ENCODE data around the gene FAM167B.

Gene FAM167B

GRCh38 chr1:32216566-32216965 is 30.5 kb upstream of the FAM167B start:
- Mint-ChIP-seq H3K4me3 (no peak overlapping the region), H3K9me3 (ENCODE audit: low read depth) (no peaks in the 10 kb centered on the region), H3K4me1 (ENCODE audit: low read depth) (peaks cover 16% of the 10 kb centered on the region), H3K27me3 (no peaks in the 10 kb centered on the region), H3K36me3 (no peaks in the 10 kb centered on the region), H3K27ac (no peak overlapping the region)

- no peaks in the 10 kb centered on the region for H3K27me3 Mint-ChIP-seq
- H3K27ac Mint-ChIP-seq: no peak overlapping the region
- H3K4me1 Mint-ChIP-seq (ENCODE audit: low read depth): peaks cover 26% of the 10 kb centered on the region
- H3K36me3 Mint-ChIP-seq: peaks cover 2% of the 10 kb centered on the region
- no peaks in the 10 kb centered on the region for H3K9me3 Mint-ChIP-seq (ENCODE audit: low read depth)
- no peak overlapping the region for H3K4me3 Mint-ChIP-seq
These were observed 28.0 kb upstream of the FAM167B start for GRCh38 chr1:32219022-32219421.

DNA sequence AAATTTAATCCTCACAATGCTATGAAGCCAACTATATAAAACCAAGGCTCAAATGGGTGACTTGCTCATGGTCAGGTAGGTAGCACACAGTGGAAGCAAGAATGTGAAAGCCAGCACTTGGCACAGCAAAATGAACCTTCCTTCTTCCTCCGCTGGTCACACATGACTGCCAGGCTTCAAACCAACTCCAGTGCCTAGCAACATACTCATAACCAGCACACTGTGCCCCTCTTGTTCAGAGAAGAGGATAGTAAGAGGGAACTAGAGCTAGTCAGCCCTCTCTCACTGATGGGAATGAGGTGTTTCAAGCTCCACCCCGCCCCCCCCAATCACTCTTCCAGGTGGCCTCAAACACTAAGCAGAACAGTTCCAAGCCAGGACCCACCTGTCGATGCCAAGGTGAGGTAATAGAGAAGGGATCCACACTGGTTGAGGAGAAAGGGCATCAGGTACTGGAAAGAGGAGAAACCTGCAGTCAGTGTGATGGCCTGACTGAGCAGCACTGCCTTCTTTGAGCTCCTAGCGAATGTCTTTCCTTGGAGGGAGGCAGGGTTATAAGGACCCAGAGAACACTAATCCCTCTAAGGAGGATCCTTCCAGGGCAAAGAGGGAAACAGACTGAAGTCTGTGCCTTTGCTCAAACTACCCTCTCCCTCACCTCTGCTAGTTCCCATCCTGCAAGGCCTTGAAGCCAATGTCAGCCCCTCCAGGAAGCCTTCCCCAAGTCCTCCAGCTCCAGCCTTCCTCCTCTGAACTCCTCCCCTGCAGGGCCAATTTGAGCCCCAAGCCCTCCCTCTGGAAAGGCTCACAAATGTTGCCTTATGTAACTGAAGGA is 26.1 kb upstream of the FAM167B start:
- Mint-ChIP-seq H3K36me3 (peaks cover 2% of the 10 kb centered on the region), H3K27me3 (no peaks in the 10 kb centered on the region), H3K4me3 (peak overlapping the region; percentile 97), H3K27ac (peak overlapping the region; percentile 70), H3K9me3 (ENCODE audit: low read depth) (no peaks in the 10 kb centered on the region), H3K4me1 (ENCODE audit: low read depth) (peaks cover 32% of the 10 kb centered on the region)

- Mint-ChIP-seq H3K36me3 (peaks cover 2% of the 10 kb centered on the region), H3K4me3 (peak overlapping the region; percentile 97), H3K27ac (peak overlapping the region; percentile 70), H3K9me3 (ENCODE audit: low read depth) (no peaks in the 10 kb centered on the region), H3K27me3 (no peaks in the 10 kb centered on the region), H3K4me1 (ENCODE audit: low read depth) (peaks cover 32% of the 10 kb centered on the region)
These were observed 25.4 kb upstream of the FAM167B start for GRCh38 chr1:32221581-32221979.

- peaks cover 2% of the 10 kb centered on the region for H3K36me3 Mint-ChIP-seq
- peaks cover 32% of the 10 kb centered on the region for H3K4me1 Mint-ChIP-seq (ENCODE audit: low read depth)
- peak within 1 kb of the TSS; percentile 98 for H3K27ac Mint-ChIP-seq
These were observed 24.9 kb upstream of the FAM167B start, which contains the start of the genes EIF3I and TMEM234 for GRCh38 chr1:32221980-32222755. EIF3I (plus strand) TSS chr1:32222407; CDS start chr1:32222442, 35 bp downstream. TMEM234 (minus strand) TSS chr1:32222353; CDS start chr1:32222322, 31 bp downstream.

DNA sequence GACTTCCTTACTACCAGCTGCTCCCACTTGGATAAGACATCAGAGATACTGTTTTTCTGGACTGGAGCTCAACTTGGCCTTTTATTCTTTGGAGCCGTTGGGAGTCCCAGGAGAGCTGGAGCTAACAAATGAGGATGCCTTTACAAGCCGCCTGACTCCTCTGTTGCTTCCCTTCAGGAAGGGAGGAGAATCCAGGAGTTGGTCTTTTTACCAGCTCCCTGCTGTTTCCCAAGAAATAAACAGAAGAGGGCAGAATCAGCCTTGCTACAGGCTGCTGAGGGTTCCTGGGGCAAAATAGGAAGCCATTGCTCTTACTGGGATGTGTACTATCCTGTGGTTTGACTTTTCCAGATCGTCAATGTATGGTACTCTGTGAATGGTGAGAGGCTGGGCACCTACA is 23.3 kb upstream of the FAM167B start:
- Mint-ChIP-seq H3K4me1 (ENCODE audit: low read depth) (peaks cover 32% of the 10 kb centered on the region), H3K27ac (peak overlapping the region; percentile 98), H3K27me3 (no peaks in the 10 kb centered on the region), H3K4me3 (peak overlapping the region; percentile 97), H3K36me3 (peaks cover 4% of the 10 kb centered on the region), H3K9me3 (ENCODE audit: low read depth) (no peaks in the 10 kb centered on the region)

More at GRCh38 chr1:32221980-32222755, 24.9 kb upstream of the FAM167B start, which contains the start of the genes EIF3I and TMEM234:
- Mint-ChIP-seq H3K27me3 (no peaks in the 10 kb centered on the region), H3K4me3 (peak within 1 kb of the TSS; percentile 97), H3K9me3 (ENCODE audit: low read depth) (no peaks in the 10 kb centered on the region)

- Mint-ChIP-seq H3K36me3 (peaks cover 5% of the 10 kb centered on the region), H3K4me1 (ENCODE audit: low read depth) (peaks cover 31% of the 10 kb centered on the region), H3K27me3 (no peaks in the 10 kb centered on the region), H3K27ac (peak overlapping the region; percentile 85), H3K4me3 (peak overlapping the region; percentile 97), H3K9me3 (ENCODE audit: low read depth) (no peaks in the 10 kb centered on the region)
These were observed 22.7 kb upstream of the FAM167B start for GRCh38 chr1:32224285-32224684.

GRCh38 chr1:32228771-32229170 is 18.3 kb upstream of the FAM167B start:
- Mint-ChIP-seq H3K4me1 (ENCODE audit: low read depth) (peaks cover 13% of the 10 kb centered on the region), H3K27me3 (no peaks in the 10 kb centered on the region), H3K27ac (peak overlapping the region; percentile 22), H3K9me3 (ENCODE audit: low read depth) (no peaks in the 10 kb centered on the region), H3K36me3 (peaks cover 11% of the 10 kb centered on the region), H3K4me3 (no peak overlapping the region)

DNA sequence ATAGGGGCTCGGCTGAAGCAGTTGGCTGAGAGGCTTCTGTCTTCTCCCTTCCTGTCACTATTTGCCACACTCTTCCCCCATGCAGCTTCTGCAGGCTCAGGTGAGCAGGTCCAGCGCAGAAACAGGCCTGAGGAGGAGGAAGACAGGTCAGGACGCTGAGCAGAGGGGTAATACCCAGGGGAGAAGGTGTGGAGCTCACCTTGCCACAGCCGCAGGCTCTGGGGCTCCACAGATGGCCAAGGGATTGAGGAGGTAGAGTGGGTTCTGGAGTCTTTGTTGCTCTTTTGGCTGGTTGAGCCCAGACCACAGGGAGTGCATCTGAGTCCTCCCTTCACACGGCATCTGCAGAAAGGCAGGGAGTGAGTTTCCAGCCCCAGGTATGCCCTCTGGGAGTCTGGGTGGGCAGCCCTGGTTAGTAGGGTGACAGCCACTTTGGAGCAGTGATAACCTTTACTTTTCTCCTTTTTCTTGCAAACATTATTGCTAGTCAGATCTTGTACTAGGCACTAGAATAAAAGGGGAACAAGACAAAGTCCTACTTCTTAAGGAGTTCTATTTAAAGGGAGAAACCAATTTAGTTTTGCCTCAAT is 15.1 kb upstream of the FAM167B start:
- no peak overlapping the region for H3K27ac Mint-ChIP-seq
- no peaks in the 10 kb centered on the region for H3K9me3 Mint-ChIP-seq (ENCODE audit: low read depth)
- H3K36me3 Mint-ChIP-seq: peaks cover 11% of the 10 kb centered on the region
- H3K4me3 Mint-ChIP-seq: no peak overlapping the region
- H3K27me3 Mint-ChIP-seq: no peaks in the 10 kb centered on the region
- H3K4me1 Mint-ChIP-seq (ENCODE audit: low read depth): no peaks in the 10 kb centered on the region

- H3K4me3 Mint-ChIP-seq: no peak overlapping the region
- H3K27ac Mint-ChIP-seq: no peak overlapping the region
- H3K36me3 Mint-ChIP-seq: peaks cover 11% of the 10 kb centered on the region
- H3K4me1 Mint-ChIP-seq (ENCODE audit: low read depth): no peaks in the 10 kb centered on the region
- H3K9me3 Mint-ChIP-seq (ENCODE audit: low read depth): no peaks in the 10 kb centered on the region
- H3K27me3 Mint-ChIP-seq: no peaks in the 10 kb centered on the region
These were observed 14.3 kb upstream of the FAM167B start for GRCh38 chr1:32232558-32233304.

GRCh38 chr1:32234792-32235191 is 12.2 kb upstream of the FAM167B start:
- Mint-ChIP-seq H3K27me3 (no peaks in the 10 kb centered on the region), H3K4me1 (ENCODE audit: low read depth) (no peaks in the 10 kb centered on the region), H3K9me3 (ENCODE audit: low read depth) (no peaks in the 10 kb centered on the region), H3K4me3 (no peak overlapping the region), H3K36me3 (peaks cover 8% of the 10 kb centered on the region), H3K27ac (no peak overlapping the region)

- peak overlapping the region; percentile 87 for H3K4me3 Mint-ChIP-seq
- no peaks in the 10 kb centered on the region for H3K9me3 Mint-ChIP-seq (ENCODE audit: low read depth)
- H3K27ac Mint-ChIP-seq: no peak overlapping the region
- peaks cover 2% of the 10 kb centered on the region for H3K36me3 Mint-ChIP-seq
- no peaks in the 10 kb centered on the region for H3K27me3 Mint-ChIP-seq
- H3K4me1 Mint-ChIP-seq (ENCODE audit: low read depth): peaks cover 11% of the 10 kb centered on the region
These were observed 7.7 kb upstream of the FAM167B start for GRCh38 chr1:32239337-32239736.

GRCh38 chr1:32239790-32240139 is 7.3 kb upstream of the FAM167B start:
- peak overlapping the region; percentile 87 for H3K4me3 Mint-ChIP-seq
- H3K4me1 Mint-ChIP-seq (ENCODE audit: low read depth): peaks cover 11% of the 10 kb centered on the region
- H3K36me3 Mint-ChIP-seq: peaks cover 2% of the 10 kb centered on the region
- H3K27me3 Mint-ChIP-seq: no peaks in the 10 kb centered on the region
- no peaks in the 10 kb centered on the region for H3K9me3 Mint-ChIP-seq (ENCODE audit: low read depth)
- H3K27ac Mint-ChIP-seq: no peak overlapping the region

DNA sequence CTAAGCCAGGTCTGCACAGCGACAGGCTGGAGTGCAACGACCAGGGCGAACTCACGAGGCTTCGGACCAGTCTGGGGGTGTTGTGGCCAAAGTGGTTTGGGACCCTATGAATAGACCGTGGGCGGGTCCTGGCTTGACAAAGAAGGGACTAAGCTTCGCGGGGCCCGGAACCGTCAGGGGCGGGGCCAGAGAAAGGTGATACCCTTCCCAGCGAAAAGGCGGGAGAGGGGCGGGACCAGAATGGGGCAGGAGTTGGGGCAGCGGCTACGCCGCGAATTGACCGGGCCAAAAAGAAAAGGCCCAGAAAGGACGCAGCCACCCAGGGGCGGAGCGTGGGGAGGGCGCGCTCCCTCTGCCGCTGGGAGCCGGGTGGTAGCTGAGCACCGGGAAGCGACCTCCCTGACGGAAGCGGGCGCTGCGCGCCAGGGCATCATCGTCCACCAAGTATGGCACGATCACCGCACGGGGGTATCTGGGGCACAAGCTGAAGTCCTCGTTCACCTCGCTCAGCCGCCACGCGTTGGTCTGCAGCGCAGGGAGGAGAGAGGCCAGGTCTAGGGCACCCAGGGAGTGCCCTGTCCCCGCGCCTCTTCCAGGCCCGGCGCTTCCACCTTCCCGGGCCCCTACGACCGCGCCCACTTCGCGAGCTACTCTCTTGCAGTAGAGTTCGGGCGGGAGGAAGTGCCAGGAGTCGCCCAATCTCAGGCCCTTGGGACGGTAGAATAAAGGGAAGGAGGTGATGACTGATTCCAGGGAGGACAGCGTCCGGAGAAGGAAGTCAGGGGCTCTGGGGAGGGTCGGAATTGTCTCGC is 6.7 kb upstream of the FAM167B start:
- peaks cover 11% of the 10 kb centered on the region for H3K4me1 Mint-ChIP-seq (ENCODE audit: low read depth)
- no peaks in the 10 kb centered on the region for H3K9me3 Mint-ChIP-seq (ENCODE audit: low read depth)
- H3K4me3 Mint-ChIP-seq: peak overlapping the region; percentile 87
- no peaks in the 10 kb centered on the region for H3K27me3 Mint-ChIP-seq
- peaks cover 2% of the 10 kb centered on the region for H3K36me3 Mint-ChIP-seq
- no peak overlapping the region for H3K27ac Mint-ChIP-seq

All from activated naive CD8-positive, alpha-beta T cell (primary cell).